GM13976 (cell line): ENCODE measurements around the gene RTF1.
"Not testable (repeated sequence)": the region's sequence is repeated elsewhere in the genome, so short reads cannot be mapped to it uniquely, and the experiment has no call there.

Source experiments
- DNase-seq: peaks from one replicate; pipeline ENCODE4 v3.0.0; 2012; ENCODE audit warnings: low spot score
- in situ Hi-C: fragments of 300-500 bp; cut with MboI; formaldehyde crosslinking; loops from one replicate; pipeline ENCODE4 v1.12.0; 2022; ENCODE audit warnings: low sequenced_read_pairs, mixed read lengths, inconsistent platforms; ENCODE audit not compliant: unreplicated experiment
- TF ChIP-seq, protein P1 (sequence below): IDR thresholded peaks from 2 replicates; pipeline ENCODE4 v1.5.1; 2012; ENCODE audit warnings: borderline replicate concordance, mild to moderate bottlenecking; ENCODE audit not compliant: insufficient read depth; ENCODE audit errors: extremely low read depth, missing control alignments, control extremely low read depth

Gene RTF1

DNA sequence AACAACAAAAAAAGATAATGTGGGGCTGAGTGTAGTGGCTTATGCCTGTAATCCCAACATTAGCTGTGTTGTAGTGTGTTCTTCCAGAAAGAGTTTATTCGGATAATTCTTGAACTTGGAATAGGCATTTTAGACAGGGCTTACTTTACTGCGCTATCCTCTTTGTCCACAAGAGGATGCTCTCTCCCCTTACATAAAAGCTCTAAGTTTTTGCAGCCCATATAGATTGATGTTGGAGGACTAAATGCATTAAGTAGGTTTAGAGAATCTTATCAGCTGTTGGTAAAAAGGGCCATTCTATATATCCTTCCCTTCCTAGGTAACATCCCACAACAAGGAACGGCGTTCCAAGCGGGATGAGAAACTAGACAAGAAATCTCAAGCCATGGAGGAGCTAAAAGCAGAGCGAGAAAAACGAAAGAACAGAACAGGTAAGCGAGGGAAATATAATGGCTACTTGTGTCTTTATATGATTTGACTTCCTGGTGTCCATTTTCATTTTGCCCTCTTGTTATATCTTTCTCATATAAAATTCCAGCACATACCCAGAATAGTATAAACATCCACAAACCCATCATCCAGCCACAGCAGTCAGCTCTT is 49.0 kb downstream of the RTF1 start:
- DNase-seq: peak; percentile 56
- TF ChIP-seq, protein P1, sequence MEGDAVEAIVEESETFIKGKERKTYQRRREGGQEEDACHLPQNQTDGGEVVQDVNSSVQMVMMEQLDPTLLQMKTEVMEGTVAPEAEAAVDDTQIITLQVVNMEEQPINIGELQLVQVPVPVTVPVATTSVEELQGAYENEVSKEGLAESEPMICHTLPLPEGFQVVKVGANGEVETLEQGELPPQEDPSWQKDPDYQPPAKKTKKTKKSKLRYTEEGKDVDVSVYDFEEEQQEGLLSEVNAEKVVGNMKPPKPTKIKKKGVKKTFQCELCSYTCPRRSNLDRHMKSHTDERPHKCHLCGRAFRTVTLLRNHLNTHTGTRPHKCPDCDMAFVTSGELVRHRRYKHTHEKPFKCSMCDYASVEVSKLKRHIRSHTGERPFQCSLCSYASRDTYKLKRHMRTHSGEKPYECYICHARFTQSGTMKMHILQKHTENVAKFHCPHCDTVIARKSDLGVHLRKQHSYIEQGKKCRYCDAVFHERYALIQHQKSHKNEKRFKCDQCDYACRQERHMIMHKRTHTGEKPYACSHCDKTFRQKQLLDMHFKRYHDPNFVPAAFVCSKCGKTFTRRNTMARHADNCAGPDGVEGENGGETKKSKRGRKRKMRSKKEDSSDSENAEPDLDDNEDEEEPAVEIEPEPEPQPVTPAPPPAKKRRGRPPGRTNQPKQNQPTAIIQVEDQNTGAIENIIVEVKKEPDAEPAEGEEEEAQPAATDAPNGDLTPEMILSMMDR: peak; percentile 78
- in situ Hi-C loops: loop anchor here (10.0 kb wide), 1 partner anchor 59 kb away; no protein-coding TSS in a partner anchor

DNA sequence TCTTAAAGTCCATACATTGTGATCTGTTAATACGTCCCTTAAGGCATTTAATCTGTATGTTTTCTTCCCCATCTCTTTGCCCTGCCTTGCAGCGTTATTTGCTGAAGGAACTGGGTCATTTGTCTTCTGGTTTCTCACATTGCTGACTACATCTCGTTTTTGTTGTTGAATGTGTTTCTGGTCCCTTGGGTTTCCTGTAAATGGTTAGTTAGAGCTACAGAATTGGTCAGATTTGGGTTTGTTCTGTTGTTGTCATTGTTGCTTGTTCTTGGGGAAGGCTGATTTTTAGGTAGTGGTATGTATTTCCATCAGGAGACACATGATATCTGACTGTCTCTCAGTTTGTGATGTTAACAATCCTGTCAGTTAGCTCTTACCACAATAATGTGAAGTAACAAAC is 49.8 kb downstream of the RTF1 start:
- in situ Hi-C loops: loop anchor here (10.0 kb wide), 1 partner anchor 58 kb away; no protein-coding TSS in a partner anchor
- TF ChIP-seq, protein P1: no peak
- no peak for DNase-seq

DNA sequence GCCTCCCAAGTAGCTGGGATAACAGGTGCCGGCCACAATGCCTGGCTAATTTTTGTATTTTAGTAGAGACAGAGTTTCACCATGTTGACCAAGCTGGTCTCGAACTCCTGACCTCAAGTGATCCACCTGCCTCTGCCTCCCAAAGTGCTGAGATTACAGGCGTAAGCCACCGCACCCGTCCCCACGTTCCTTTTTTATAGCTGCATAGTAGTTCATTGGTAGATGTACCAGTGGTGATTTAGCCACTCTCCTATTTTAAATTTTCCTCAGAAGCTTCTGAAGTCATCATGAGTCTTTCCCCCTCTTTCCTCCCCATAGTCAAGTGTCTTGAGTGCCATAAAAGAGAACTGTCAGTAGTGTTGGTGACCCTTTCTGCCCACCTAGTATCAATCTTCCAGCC is 52.7 kb downstream of the RTF1 start:
- DNase-seq: not testable (repeated sequence)
- in situ Hi-C loops: loop anchor here (10.0 kb wide), 1 partner anchor 55 kb away; no protein-coding TSS in a partner anchor

DNA sequence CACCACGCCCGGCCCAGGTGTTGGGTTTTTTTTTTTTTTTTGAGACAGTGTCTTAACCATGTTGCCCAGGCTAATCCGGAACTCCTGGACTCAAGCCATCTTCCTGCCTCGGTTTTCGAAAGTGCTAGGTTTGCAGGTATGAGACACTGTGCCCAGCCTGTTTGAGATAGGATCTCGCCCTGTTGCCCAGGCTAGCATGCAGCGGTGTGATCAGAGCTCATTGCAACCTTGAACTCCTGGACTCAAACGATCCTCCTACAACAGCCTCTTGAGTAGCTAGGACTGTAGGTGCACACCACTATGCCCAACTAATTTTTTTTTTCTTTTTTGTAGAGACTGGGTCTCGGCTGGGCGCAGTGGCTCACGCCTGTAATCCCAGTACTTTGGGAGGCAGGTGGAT is 56.5 kb downstream of the RTF1 start:
- in situ Hi-C loops: no loop called here
- TF ChIP-seq, protein P1: no peak
- no peak for DNase-seq

DNA sequence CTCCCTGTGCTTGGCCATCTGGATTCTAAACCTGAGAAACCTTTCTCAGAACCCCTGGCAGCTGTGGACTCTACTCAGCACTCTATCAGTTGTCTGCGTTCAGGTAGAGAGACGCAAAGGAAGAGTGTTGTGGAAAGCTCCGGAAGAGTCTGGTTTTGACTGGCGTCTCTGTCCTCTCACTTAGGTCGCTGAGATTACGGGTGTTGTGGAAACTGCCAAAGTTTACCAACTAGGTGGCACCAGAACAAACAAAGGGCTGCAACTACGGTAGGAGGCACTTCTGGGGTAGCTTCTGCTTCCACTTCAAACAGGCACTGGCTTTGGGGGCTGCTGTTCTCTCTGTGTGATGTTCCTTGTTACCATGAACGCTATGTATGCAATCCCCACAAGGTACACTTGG is 57.5 kb downstream of the RTF1 start:
- DNase-seq: no peak
- in situ Hi-C loops: no loop called here
- TF ChIP-seq, protein P1: no peak

DNA sequence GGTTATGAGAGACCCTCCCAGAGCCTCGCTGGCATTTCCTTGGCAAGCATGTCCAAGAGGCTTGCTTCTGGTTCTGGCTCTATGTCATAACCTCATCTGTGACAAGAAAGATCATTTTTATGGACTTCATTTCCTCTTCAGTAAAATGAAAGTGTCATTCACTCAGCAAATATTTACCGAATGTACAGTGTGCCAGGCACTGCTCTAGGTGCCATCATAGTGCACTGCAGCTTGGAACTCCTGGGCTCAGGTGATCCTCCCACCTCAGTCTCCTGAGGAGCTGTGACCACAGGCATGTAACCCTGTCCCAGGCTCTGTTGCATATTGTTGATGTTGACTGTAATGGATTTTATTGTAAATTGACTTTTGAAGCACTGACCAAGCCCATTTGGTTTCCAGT is 58.0 kb downstream of the RTF1 start:
- TF ChIP-seq, protein P1: no peak
- DNase-seq: no peak
- in situ Hi-C loops: no loop called here

DNA sequence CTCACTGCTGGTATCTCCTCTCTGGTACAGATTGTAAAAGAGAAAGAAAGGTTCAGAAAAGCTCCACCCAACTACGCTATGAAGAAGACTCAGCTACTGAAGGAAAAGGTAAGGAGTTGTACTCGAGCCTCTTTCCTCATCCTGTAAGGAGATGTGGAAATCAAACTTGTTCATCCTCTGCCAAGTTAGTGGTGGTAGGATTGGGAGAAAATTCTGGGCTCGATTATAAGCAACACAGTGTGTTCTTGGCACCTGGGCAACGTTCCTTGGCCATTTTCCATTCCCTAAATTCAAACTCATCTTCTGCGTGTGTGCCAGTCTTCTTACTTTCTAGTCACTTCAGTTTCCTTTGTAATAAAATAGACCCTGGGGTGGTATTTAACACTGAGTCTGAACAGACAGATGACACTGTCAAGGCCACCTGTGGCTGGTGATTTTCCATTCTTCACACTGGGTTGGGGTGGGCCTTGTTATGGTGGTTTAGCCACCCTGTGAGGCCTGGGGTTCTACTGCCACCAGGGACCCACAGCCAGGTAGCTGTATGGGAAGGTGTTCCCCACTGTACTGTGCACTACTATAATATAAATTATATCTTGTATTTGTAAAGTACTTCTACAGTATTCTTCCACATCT is 59.6 kb downstream of the RTF1 start:
- in situ Hi-C loops: no loop called here

More for the DNA sequence above, 59.6 kb downstream of the RTF1 start:
- TF ChIP-seq, protein P1: no peak
- no peak for DNase-seq
